K562 (cell line): ENCODE measurements around the gene UBE2D2. TPM values are rescaled to one million over a fixed set of nuclear protein-coding genes. Genes with fewer than 3 reads are reported as not detected.

Experiments
- ARID3A ChIP-seq: IDR thresholded peaks from 2 replicates; pipeline ENCODE4 v1.6.1; 2012; ENCODE audit warnings: low read depth, low read length, improper control_type of control experiment, borderline replicate concordance
- BHLHE40 ChIP-seq: IDR thresholded peaks from 2 replicates; pipeline ENCODE4 v1.6.1; 2011; ENCODE audit warnings: low read length, improper control_type of control experiment
- CEBPZ ChIP-seq: fragments of 150-350 bp; IDR thresholded peaks from 2 replicates; pipeline ENCODE4 v1.6.1; 2014; ENCODE audit warnings: low read depth, mild to moderate bottlenecking, low read length, borderline replicate concordance
- CXXC5 ChIP-seq: fragments of 250-450 bp; sonication (Bioruptor Pico); IDR thresholded peaks from 2 replicates; pipeline ENCODE4 v1.8.0; 2022; ENCODE audit warnings: inconsistent platforms, mild to moderate bottlenecking, moderate library complexity
- EGR1 ChIP-seq: fragments of 450-650 bp; conservative IDR thresholded peaks from 2 replicates; pipeline ENCODE4 v1.6.1; 2017; ENCODE audit warnings: mild to moderate bottlenecking
- FOXO4 ChIP-seq: fragments of 450-650 bp; formaldehyde crosslinking; IDR thresholded peaks from 2 replicates; pipeline ENCODE4 v1.4.0; 2020; ENCODE audit warnings: mild to moderate bottlenecking, moderate library complexity
- HDAC2 ChIP-seq: fragments of 450-650 bp; IDR thresholded peaks from 2 replicates; pipeline ENCODE4 v1.6.1; 2016; ENCODE audit warnings: mild to moderate bottlenecking
- MLLT1 ChIP-seq, 2 experiments: fragments of 450-650 bp; IDR thresholded peaks; 2 replicates each; pipeline ENCODE4 v1.6.1; 2016
- NCOA1 ChIP-seq: fragments of 450-650 bp; IDR thresholded peaks from 2 replicates; pipeline ENCODE4 v1.6.1; 2016; ENCODE audit warnings: low read depth
- PCBP1 ChIP-seq: fragments of 200-400 bp; formaldehyde crosslinking; IDR thresholded peaks from 2 replicates; pipeline ENCODE4 v1.6.1; 2018; ENCODE audit warnings: mild to moderate bottlenecking, low read depth, low read length; ENCODE audit not compliant: poor library complexity, severe bottlenecking
- POLR3G ChIP-seq: IDR thresholded peaks from 2 replicates; pipeline ENCODE4 v1.6.1; 2011; ENCODE audit not compliant: insufficient read length, insufficient replicate concordance; ENCODE audit errors: extremely low read depth
- SREBF1 ChIP-seq: fragments of 150-350 bp; IDR thresholded peaks from 2 replicates; pipeline ENCODE4 v1.6.1; 2014; ENCODE audit warnings: antibody characterized with exemption, low read depth, low read length, borderline replicate concordance
- ZBTB2 ChIP-seq: fragments of 450-650 bp; IDR thresholded peaks from 2 replicates; pipeline ENCODE4 v1.6.1; 2016; ENCODE audit warnings: antibody characterized with exemption
- ZBTB9 ChIP-seq: fragments of 450-650 bp; formaldehyde crosslinking; IDR thresholded peaks from 2 replicates; pipeline ENCODE4 v1.4.0; 2020; ENCODE audit warnings: mild to moderate bottlenecking, moderate library complexity
- ZNF140 ChIP-seq: fragments of 250-450 bp; sonication (Bioruptor Pico); IDR thresholded peaks from 2 replicates; pipeline ENCODE4 v1.8.0; 2021; ENCODE audit warnings: moderate library complexity, mild to moderate bottlenecking, inconsistent platforms
- polyA plus RNA-seq, 8 experiments: library from polyadenylated mRNA; depleted of rRNA in 4 of 8; stranded (reverse) in 5 of 8; unstranded in 3 of 8; fragments of >200 nt; fragmentation: Nextera tagmentation in 2 of 8; fragmentation: Illumina TruSeq in 1 of 8; extraction: Ambion mirVana in 2 of 8; extraction: Trizol in 1 of 8; gene quantifications; 2 replicates each; pipeline versions ENCODE4 v1.2.1 to v1.2.3, GENCODE V29; 2011 to 2014; ENCODE audit warnings: inconsistent platforms in 1 of 8, missing spikeins in 1 of 8
- total RNA-seq, 7 experiments: library from RNA; depleted of rRNA in 6 of 7; stranded (reverse); fragments of >200 nt in 6 of 7; fragmentation: Illumina TruSeq in 2 of 7; extraction: Trizol in 2 of 7; gene quantifications; 2 replicates each; pipeline versions ENCODE4 v1.2.1 to v1.2.3, GENCODE V29; 2011 to 2021; ENCODE audit warnings: low replicate concordance in 1 of 7

Gene UBE2D2
- total and polyA plus RNA-seq, 9 of the 15 experiments (the other 6 are each of a cell fraction or from before 2014, with no cell fraction given) = 53.6 to 198 (median 122) TPM

GRCh38 chr5:139560752-139561654 is at the start of gene UBE2D2 (continued):
- TF ChIP-seq FOXO4 (0 out of 2 replicates have a peak, but pooled peaks have one; percentile 34), MLLT1 (IDR thresholded peaks at IDR 0.05) (peak in 1 of 2 experiments; percentile 16; a peak in 1 of 4 replicates), ZNF140 (no peak), BHLHE40 (peak; percentile 50), ZBTB2 (0 out of 2 replicates have a peak, but pooled peaks have one; percentile 60), CXXC5 (peak; percentile 99), SREBF1 (no peak), ARID3A (no peak), PCBP1 (peak; percentile 94), CEBPZ (no peak), POLR3G (no peak), NCOA1 (peak; percentile 19; the same call in 1 of the 2 replicates), EGR1 (peak; percentile 31), HDAC2 (peak; percentile 72), ZBTB9 (CRISPR knock-in tag) (0 out of 2 replicates have a peak, but pooled peaks have one; percentile 42)
